ENCODE measurements around the gene HINFP. TPM values are rescaled to one million over a fixed set of nuclear protein-coding genes. Genes with fewer than 3 reads are reported as not detected.
A peak's percentile ranks its signal among the peaks of the same experiment; 100 is the strongest.
"Not testable (repeated sequence)": the region's sequence is repeated elsewhere in the genome, so short reads cannot be mapped to it uniquely, and the experiment has no call there.

The HINFP gene
- polyA plus RNA-seq, 4 donors, result 12.3 to 37.5 (median 19.3) TPM

DNA sequence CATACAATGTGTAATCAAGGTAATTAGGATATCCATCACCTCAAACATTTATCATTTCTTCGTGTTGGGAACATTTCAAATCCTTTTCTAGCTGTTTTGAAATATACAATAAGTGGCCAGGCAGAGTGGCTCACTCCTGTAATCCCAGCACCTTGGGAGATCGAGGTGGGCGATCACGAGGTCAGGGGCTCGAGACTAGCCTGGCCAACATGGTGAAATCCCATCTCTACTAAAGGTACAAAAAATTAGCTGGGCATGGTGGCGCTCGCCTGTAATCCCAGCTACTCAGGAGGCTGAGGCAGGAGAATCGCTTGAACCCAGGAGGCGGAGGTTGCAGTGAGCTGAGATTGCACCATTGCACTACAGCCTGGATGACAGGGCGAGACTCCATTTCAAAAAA is 17.9 kb downstream of the HINFP start:
- H3K27ac ChIP-seq (ENCODE audit: low read depth in 1 of 3, low read length in 2 of 3); H3K36me3 ChIP-seq (ENCODE audit: control insufficient read depth in 3 of 3, insufficient read depth in 2 of 3, low read depth in 1 of 3, low read length in 3 of 3); FAIRE-seq; H3K27me3 ChIP-seq (ENCODE audit: control insufficient read depth in 3 of 3, insufficient read depth in 3 of 3, low read length in 3 of 3); H3K4me3 ChIP-seq (ENCODE audit: low read depth in 1 of 3, low read length in 3 of 3); H3K9me3 ChIP-seq (ENCODE audit: control insufficient read depth in 2 of 2, insufficient read depth in 1 of 2, low read depth in 1 of 2, low read length in 1 of 2); DNase-seq; H3K4me1 ChIP-seq (ENCODE audit: control insufficient read depth in 3 of 3, insufficient read depth in 2 of 3, low read depth in 1 of 3, low read length in 2 of 3): not testable (repeated sequence)
- 88 to 92% (median 92%) methylated on average over 10 of the region's 10 CpGs for WGBS, 3 donors

DNA sequence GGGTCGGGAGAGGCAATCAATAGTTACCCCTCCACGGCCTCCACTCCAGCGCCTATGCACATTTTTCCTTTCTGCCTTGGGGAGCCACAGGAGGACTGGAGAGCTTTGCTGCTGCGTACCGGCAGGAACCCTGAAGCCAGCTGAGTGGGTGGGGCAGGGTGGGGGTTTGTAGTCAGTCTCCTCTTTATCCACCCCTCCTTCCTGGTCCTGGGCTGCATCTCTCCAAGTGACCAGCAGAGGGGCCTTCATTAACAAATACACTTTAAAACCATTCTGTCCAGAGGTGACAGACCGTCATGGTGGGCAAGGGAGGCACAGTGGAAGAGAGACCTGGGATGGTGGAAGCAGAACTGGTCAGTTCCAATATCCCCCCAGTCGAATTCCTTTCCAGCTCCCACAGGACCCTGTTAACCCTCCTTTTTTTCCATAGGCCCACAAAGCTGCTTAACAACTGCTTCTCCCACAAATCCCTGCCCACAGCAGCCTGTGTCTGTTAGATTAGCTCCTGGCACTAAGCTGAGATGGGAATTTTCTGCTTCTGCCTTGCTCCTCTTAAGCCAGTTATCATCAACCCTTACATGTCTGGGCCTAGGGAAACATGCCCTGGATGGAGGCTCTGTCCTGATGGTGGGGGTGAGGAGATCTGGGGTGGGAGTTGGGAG is 23.6 kb downstream of the HINFP start:
- Histone ChIP-seq H3K36me3 (ENCODE audit: control insufficient read depth in 3 of 3, insufficient read depth in 2 of 3, low read depth in 1 of 3, low read length in 3 of 3) (no peaks in the 10 kb centered on the region), H3K27ac (ENCODE audit: low read depth in 1 of 3, low read length in 2 of 3) (no peak overlapping the region), H3K4me1 (ENCODE audit: control insufficient read depth in 3 of 3, insufficient read depth in 2 of 3, low read depth in 1 of 3, low read length in 2 of 3) (peaks cover 0 to 8% (median 0%) of the 10 kb centered on the region in 3 donors), H3K9me3 (ENCODE audit: control insufficient read depth in 2 of 2, insufficient read depth in 1 of 2, low read depth in 1 of 2, low read length in 1 of 2) (no peaks in the 10 kb centered on the region), H3K27me3 (ENCODE audit: control insufficient read depth in 3 of 3, insufficient read depth in 3 of 3, low read length in 3 of 3) (peaks cover 3 to 28% (median 11%) of the 10 kb centered on the region in 3 donors), H3K4me3 (ENCODE audit: low read depth in 1 of 3, low read length in 3 of 3) (no peak overlapping the region)
- DNase-seq (peak; percentile 71 to 82), FAIRE-seq (no peak)
- WGBS, 3 donors, result 3 to 20% (median 14%) methylated on average over 7 of the region's 7 CpGs

DNA sequence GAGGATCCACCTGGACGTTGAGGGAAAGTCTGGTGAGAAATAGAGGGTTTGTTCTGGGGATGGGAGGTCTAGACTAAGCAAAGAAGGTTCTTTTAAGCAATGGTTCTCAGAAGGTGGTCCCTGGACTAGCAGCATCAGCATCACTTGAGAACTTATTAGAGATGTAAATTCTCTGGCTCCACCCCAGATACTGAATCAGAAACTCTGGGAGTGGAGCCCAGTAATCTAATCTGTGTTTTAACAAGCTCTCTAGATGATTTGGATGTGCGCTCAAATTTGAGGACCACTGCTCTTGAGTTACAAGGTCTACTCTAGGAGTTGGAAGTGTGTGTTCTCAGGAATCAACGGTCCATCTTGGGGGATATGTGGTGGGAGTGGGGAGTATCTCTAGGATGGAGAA is 24.2 kb downstream of the HINFP start:
- 33 to 57% (median 43%) methylated on average over 3 of the region's 3 CpGs for WGBS, 3 donors
- DNase-seq (no peak), FAIRE-seq (no peak)
- Histone ChIP-seq H3K4me3 (ENCODE audit: low read depth in 1 of 3, low read length in 3 of 3) (no peak overlapping the region), H3K36me3 (ENCODE audit: control insufficient read depth in 3 of 3, insufficient read depth in 2 of 3, low read depth in 1 of 3, low read length in 3 of 3) (no peaks in the 10 kb centered on the region), H3K27ac (ENCODE audit: low read depth in 1 of 3, low read length in 2 of 3) (no peak overlapping the region), H3K9me3 (ENCODE audit: control insufficient read depth in 2 of 2, insufficient read depth in 1 of 2, low read depth in 1 of 2, low read length in 1 of 2) (no peaks in the 10 kb centered on the region), H3K27me3 (ENCODE audit: control insufficient read depth in 3 of 3, insufficient read depth in 3 of 3, low read length in 3 of 3) (peaks cover 3 to 34% (median 11%) of the 10 kb centered on the region in 3 donors), H3K4me1 (ENCODE audit: control insufficient read depth in 3 of 3, insufficient read depth in 2 of 3, low read depth in 1 of 3, low read length in 2 of 3) (peaks cover 0 to 8% (median 0%) of the 10 kb centered on the region in 3 donors)

DNA sequence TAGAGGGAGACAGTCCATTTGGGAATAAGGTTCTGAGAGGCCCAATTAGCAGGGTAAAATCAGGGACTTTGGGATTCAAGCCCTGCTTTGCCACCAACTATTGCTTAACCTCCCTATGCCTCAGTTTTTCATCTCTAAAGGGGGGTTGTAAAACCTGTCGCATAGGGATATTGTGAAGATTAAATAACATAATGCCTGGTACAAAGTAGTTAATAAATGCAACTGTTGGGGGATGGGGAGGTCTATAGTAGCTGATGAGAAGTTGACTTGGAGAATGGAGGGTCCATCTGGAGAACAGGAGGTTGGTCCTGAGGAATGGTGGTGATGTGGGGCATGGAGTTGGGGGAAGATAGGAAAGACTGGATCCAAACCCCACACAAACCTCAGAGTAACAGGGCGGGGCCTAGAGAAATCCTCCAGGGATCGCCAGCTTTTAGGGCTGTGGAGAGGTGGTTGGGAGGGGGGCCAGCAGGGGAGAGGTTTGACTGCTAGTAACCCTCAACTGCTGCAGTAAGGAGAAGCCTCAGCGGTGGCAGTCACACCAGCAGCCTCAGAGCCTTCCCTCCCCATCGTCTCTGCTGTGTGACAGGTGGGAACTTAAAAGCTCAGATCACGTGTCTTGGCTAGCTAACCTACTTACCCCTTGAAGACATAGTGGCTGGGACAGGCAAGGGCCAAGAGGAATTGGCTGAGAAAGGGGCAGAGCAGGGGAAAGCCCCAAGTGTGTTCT is 26.4 kb downstream of the HINFP start:
- peaks cover 0 to 8% (median 0%) of the 10 kb centered on the region in 3 donors for H3K4me1 ChIP-seq (ENCODE audit: control insufficient read depth in 3 of 3, insufficient read depth in 2 of 3, low read depth in 1 of 3, low read length in 2 of 3)
- H3K36me3 ChIP-seq (ENCODE audit: control insufficient read depth in 3 of 3, insufficient read depth in 2 of 3, low read depth in 1 of 3, low read length in 3 of 3), result no peaks in the 10 kb centered on the region
- WGBS, 3 donors, result 43 to 61% (median 47%) methylated on average over 6 of the region's 6 CpGs
- H3K27me3 ChIP-seq (ENCODE audit: control insufficient read depth in 3 of 3, insufficient read depth in 3 of 3, low read length in 3 of 3), result peaks cover 3 to 52% (median 11%) of the 10 kb centered on the region in 3 donors
- no peak for DNase-seq
- FAIRE-seq, result no peak
- no peak overlapping the region for H3K27ac ChIP-seq (ENCODE audit: low read depth in 1 of 3, low read length in 2 of 3)
- H3K9me3 ChIP-seq (ENCODE audit: control insufficient read depth in 2 of 2, insufficient read depth in 1 of 2, low read depth in 1 of 2, low read length in 1 of 2), result no peaks in the 10 kb centered on the region
- no peak overlapping the region for H3K4me3 ChIP-seq (ENCODE audit: low read depth in 1 of 3, low read length in 3 of 3)

DNA sequence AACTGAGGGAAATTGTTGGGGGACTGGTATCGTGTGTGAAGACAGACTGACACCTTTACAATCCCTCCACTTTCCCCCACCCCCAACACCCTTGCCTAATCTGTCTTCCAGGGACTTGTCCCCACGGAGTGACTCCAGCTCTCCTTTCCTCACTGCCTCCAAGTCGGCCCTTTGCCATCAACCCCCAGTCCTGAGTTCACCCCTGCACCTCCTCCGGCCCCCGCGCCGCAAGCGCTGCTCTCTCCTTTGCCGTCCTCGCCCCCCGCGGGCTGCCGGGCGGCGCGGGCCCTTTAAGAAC is 27.3 kb downstream of the HINFP start:
- H3K27ac ChIP-seq (ENCODE audit: low read depth in 1 of 3, low read length in 2 of 3), result no peak overlapping the region
- DNase-seq (no peak), FAIRE-seq (no peak)
- peaks cover 3 to 58% (median 11%) of the 10 kb centered on the region in 3 donors for H3K27me3 ChIP-seq (ENCODE audit: control insufficient read depth in 3 of 3, insufficient read depth in 3 of 3, low read length in 3 of 3)
- no peaks in the 10 kb centered on the region for H3K9me3 ChIP-seq (ENCODE audit: control insufficient read depth in 2 of 2, insufficient read depth in 1 of 2, low read depth in 1 of 2, low read length in 1 of 2)
- H3K36me3 ChIP-seq (ENCODE audit: control insufficient read depth in 3 of 3, insufficient read depth in 2 of 3, low read depth in 1 of 3, low read length in 3 of 3), result no peaks in the 10 kb centered on the region
- peak overlapping the region; percentile 36 to 47 (median 39) for H3K4me3 ChIP-seq (ENCODE audit: low read depth in 1 of 3, low read length in 3 of 3)
- 2 to 3% (median 2%) methylated on average over 12 to 16 of the region's 16 CpGs for WGBS, 3 donors
- H3K4me1 ChIP-seq (ENCODE audit: control insufficient read depth in 3 of 3, insufficient read depth in 2 of 3, low read depth in 1 of 3, low read length in 2 of 3), result peaks cover 0 to 8% (median 0%) of the 10 kb centered on the region in 3 donors

DNA sequence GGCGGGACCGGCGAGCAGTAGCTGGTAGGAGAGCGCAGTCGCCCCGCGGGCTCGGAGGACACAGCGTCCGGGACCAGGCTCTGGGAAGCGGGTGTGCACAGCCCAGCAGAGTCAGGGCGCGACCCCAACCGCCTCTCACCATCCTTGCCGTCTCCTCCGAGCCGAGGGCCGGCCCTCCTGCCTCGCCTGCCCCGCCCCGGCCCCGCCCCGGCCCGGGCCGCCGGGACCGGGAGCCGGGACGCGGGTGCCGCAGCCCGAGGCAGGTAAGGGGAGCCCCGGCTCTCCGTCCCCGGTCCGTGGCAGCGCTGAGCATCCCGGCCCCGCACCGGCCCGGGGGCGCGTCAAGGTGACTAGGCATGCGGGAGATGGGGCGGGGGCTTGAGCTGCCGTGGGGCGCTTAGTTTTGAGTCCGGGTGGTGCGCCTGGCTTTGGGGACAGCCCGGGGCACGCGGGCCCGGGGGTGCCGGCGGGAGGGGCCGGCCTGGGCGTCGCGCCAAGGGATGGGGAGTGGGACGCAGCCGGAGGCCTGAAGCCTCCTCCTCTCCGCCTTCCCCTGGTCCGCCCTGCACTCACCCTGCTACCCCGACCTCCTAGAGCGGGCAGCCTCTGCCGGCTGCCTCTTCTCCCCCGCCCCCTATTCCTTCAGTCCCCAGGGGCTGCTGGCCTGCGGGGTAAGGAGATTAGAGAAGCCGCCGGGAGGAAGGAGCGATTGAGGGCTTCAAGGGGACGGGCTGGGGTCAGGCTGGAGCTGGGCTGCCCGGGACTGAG is 27.8 kb downstream of the HINFP start, which contains the start of gene ABCG4:
Gene ABCG4 (plus strand): TSS at position 35 of the 768 bp plus-strand sequence. CDS start 914 bp downstream, outside the sequence.
- H3K4me1 ChIP-seq (ENCODE audit: control insufficient read depth in 3 of 3, insufficient read depth in 2 of 3, low read depth in 1 of 3, low read length in 2 of 3), result peaks cover 0 to 8% (median 0%) of the 10 kb centered on the region in 3 donors
- peaks cover 3 to 62% (median 11%) of the 10 kb centered on the region in 3 donors for H3K27me3 ChIP-seq (ENCODE audit: control insufficient read depth in 3 of 3, insufficient read depth in 3 of 3, low read length in 3 of 3)
- H3K4me3 ChIP-seq (ENCODE audit: low read depth in 1 of 3, low read length in 3 of 3), result peak within 1 kb of the TSS; percentile 36 to 47 (median 39)
- no peaks in the 10 kb centered on the region for H3K9me3 ChIP-seq (ENCODE audit: control insufficient read depth in 2 of 2, insufficient read depth in 1 of 2, low read depth in 1 of 2, low read length in 1 of 2)
- H3K36me3 ChIP-seq (ENCODE audit: control insufficient read depth in 3 of 3, insufficient read depth in 2 of 3, low read depth in 1 of 3, low read length in 3 of 3), result no peaks in the 10 kb centered on the region
- peak; percentile 20 to 36 for DNase-seq
- 0 to 1% (median 1%) methylated on average over 31 to 73 of the region's 73 CpGs for WGBS, 3 donors
- H3K27ac ChIP-seq (ENCODE audit: low read depth in 1 of 3, low read length in 2 of 3), result no peak within 1 kb of the TSS
- no peak for FAIRE-seq

DNA sequence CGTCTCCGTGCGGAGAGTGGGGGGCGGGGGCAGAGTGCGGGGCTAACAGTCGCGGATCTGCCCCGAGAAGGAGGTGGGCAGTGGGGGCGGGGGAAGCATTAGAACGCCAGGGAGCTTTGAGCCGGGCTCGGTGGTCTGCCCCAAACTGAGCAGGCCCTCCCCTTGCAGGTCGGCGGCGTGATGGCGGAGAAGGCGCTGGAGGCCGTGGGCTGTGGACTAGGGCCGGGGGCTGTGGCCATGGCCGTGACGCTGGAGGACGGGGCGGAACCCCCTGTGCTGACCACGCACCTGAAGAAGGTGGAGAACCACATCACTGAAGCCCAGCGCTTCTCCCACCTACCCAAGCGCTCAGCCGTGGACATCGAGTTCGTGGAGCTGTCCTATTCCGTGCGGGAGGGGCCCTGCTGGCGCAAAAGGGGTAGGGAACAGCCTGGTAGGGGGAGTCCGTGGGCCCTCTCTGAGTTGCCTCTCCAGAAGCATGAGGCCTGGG is 28.5 kb downstream of the HINFP start:
- peaks cover 3 to 66% (median 11%) of the 10 kb centered on the region in 3 donors for H3K27me3 ChIP-seq (ENCODE audit: control insufficient read depth in 3 of 3, insufficient read depth in 3 of 3, low read length in 3 of 3)
- DNase-seq, result no peak
- no peaks in the 10 kb centered on the region for H3K9me3 ChIP-seq (ENCODE audit: control insufficient read depth in 2 of 2, insufficient read depth in 1 of 2, low read depth in 1 of 2, low read length in 1 of 2)
- H3K27ac ChIP-seq (ENCODE audit: low read depth in 1 of 3, low read length in 2 of 3), result no peak overlapping the region
- peaks cover 0 to 5% (median 0%) of the 10 kb centered on the region in 3 donors for H3K4me1 ChIP-seq (ENCODE audit: control insufficient read depth in 3 of 3, insufficient read depth in 2 of 3, low read depth in 1 of 3, low read length in 2 of 3)
- WGBS, 3 donors, result 21 to 30% (median 25%) methylated on average over 27 to 33 of the region's 33 CpGs
- no peak for FAIRE-seq
- H3K36me3 ChIP-seq (ENCODE audit: control insufficient read depth in 3 of 3, insufficient read depth in 2 of 3, low read depth in 1 of 3, low read length in 3 of 3), result no peaks in the 10 kb centered on the region
- H3K4me3 ChIP-seq (ENCODE audit: low read depth in 1 of 3, low read length in 3 of 3), result peak overlapping the region in 1 of 3 donors; percentile 39

DNA sequence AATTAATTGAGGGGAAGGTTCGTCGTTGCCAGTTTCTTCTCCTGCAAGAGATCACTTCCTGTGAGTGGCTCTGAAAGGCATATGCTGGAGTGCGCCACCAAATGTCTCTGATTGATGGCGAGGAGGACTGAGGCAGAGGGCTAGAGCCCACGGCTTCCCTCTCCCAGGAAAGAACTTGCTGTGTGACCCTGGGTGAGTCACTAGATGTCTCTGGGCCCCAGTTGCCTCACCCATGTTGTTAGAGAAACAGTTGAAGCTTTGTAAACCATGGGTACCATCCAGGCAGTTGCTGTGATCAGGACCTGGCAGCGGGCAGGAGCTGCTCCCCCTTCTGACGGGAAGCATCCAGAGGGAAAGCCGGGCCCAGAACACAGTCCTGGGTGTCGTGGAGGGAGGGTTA is 30.7 kb downstream of the HINFP start:
- DNase-seq (no peak), FAIRE-seq (no peak)
- H3K4me3 ChIP-seq (ENCODE audit: low read depth in 1 of 3, low read length in 3 of 3), result no peak overlapping the region
- 74 to 77% (median 75%) methylated on average over 9 of the region's 9 CpGs for WGBS, 3 donors
- H3K36me3 ChIP-seq (ENCODE audit: control insufficient read depth in 3 of 3, insufficient read depth in 2 of 3, low read depth in 1 of 3, low read length in 3 of 3), result no peaks in the 10 kb centered on the region
- peaks cover 0 to 5% (median 0%) of the 10 kb centered on the region in 3 donors for H3K4me1 ChIP-seq (ENCODE audit: control insufficient read depth in 3 of 3, insufficient read depth in 2 of 3, low read depth in 1 of 3, low read length in 2 of 3)
- H3K9me3 ChIP-seq (ENCODE audit: control insufficient read depth in 2 of 2, insufficient read depth in 1 of 2, low read depth in 1 of 2, low read length in 1 of 2), result no peaks in the 10 kb centered on the region
- H3K27me3 ChIP-seq (ENCODE audit: control insufficient read depth in 3 of 3, insufficient read depth in 3 of 3, low read length in 3 of 3), result peaks cover 3 to 77% (median 11%) of the 10 kb centered on the region in 3 donors
- no peak overlapping the region for H3K27ac ChIP-seq (ENCODE audit: low read depth in 1 of 3, low read length in 2 of 3)

All from small intestine (tissue), 7 donors.